Parathyroid adenoma (tissue), 2 donors: Measurements from ENCODE around the gene HSD17B2.

Experiments
- H2AFZ ChIP-seq: fragments of 300-600 bp; sonication (generic); one replicate; pipeline ENCODE4 v1.7.0; 2017; ENCODE audit warnings: antibody characterized with exemption, mild to moderate bottlenecking
- H3K27ac ChIP-seq: fragments of 300-600 bp; sonication (generic); one replicate; pipeline ENCODE4 v1.7.0; 2017
- H3K27me3 ChIP-seq: fragments of 300-600 bp; sonication (generic); one replicate; pipeline ENCODE4 v1.7.0; 2017; ENCODE audit warnings: low read length; ENCODE audit not compliant: control insufficient read depth, insufficient read depth
- H3K36me3 ChIP-seq: fragments of 300-600 bp; sonication (generic); one replicate; pipeline ENCODE4 v1.7.0; 2017; ENCODE audit warnings: low read length; ENCODE audit not compliant: control insufficient read depth, insufficient read depth
- H3K4me1 ChIP-seq: fragments of 300-600 bp; sonication (generic); one replicate; pipeline ENCODE4 v1.7.0; 2017; ENCODE audit warnings: control low read depth
- H3K4me2 ChIP-seq: fragments of 300-600 bp; sonication (generic); one replicate; pipeline ENCODE4 v1.7.0; 2017; ENCODE audit warnings: low read length
- H3K4me3 ChIP-seq: fragments of 300-600 bp; sonication (generic); one replicate; pipeline ENCODE4 v1.7.0; 2017; ENCODE audit warnings: low read depth, low read length
- H3K79me2 ChIP-seq: fragments of 300-600 bp; sonication (generic); one replicate; pipeline ENCODE4 v1.7.0; 2017; ENCODE audit warnings: control low read depth
- H3K9ac ChIP-seq: fragments of 300-600 bp; sonication (generic); one replicate; pipeline ENCODE4 v1.7.0; 2017; ENCODE audit warnings: mild to moderate bottlenecking
- H3K9me3 ChIP-seq: fragments of 300-600 bp; sonication (generic); one replicate; pipeline ENCODE4 v1.7.0; 2017; ENCODE audit warnings: low read length; ENCODE audit not compliant: control insufficient read depth
- CTCF ChIP-seq: fragments of 300-600 bp; sonication (generic); IDR thresholded peaks from one replicate; pipeline ENCODE4 v1.7.0; 2017; ENCODE audit warnings: antibody characterized with exemption, mild to moderate bottlenecking
- donor health status: primary hyperparathyroidism.

The HSD17B2 gene

GRCh38 chr16:82067804-82068325 lies 32.8 kb downstream of the HSD17B2 start:
- Histone ChIP-seq H3K4me2 (no peak overlapping the region), H3K27ac (no peak overlapping the region), H3K9me3 (no peaks in the 10 kb centered on the region), H3K4me1 (no peaks in the 10 kb centered on the region), H3K36me3 (no peaks in the 10 kb centered on the region), H3K4me3 (no peak overlapping the region), H3K79me2 (no peaks in the 10 kb centered on the region), H3K27me3 (no peaks in the 10 kb centered on the region), H2AFZ (no peak overlapping the region), H3K9ac (no peak overlapping the region)
- no peak for TF ChIP-seq CTCF

- Histone ChIP-seq H3K4me1 (no peaks in the 10 kb centered on the region), H3K36me3 (no peaks in the 10 kb centered on the region), H3K79me2 (no peaks in the 10 kb centered on the region), H3K27ac (no peak overlapping the region), H3K4me2 (no peak overlapping the region), H3K4me3 (no peak overlapping the region), H3K9ac (no peak overlapping the region), H2AFZ (no peak overlapping the region), H3K27me3 (no peaks in the 10 kb centered on the region), H3K9me3 (no peaks in the 10 kb centered on the region)
- no peak for TF ChIP-seq CTCF
Observed at GRCh38 chr16:82070656-82071369, 35.8 kb downstream of the HSD17B2 start.

GRCh38 chr16:82071421-82071820 lies 36.4 kb downstream of the HSD17B2 start:
- no peaks in the 10 kb centered on the region for H3K9me3 ChIP-seq
- no peaks in the 10 kb centered on the region for H3K27me3 ChIP-seq
- no peak overlapping the region for H3K27ac ChIP-seq
- no peak overlapping the region for H3K4me3 ChIP-seq
- H3K36me3 ChIP-seq = no peaks in the 10 kb centered on the region
- H2AFZ ChIP-seq = no peak overlapping the region
- H3K9ac ChIP-seq = no peak overlapping the region
- no peak overlapping the region for H3K4me2 ChIP-seq
- no peaks in the 10 kb centered on the region for H3K79me2 ChIP-seq
- TF ChIP-seq CTCF = no peak
- no peaks in the 10 kb centered on the region for H3K4me1 ChIP-seq

GRCh38 chr16:82072313-82072712 lies 37.3 kb downstream of the HSD17B2 start:
- no peak for TF ChIP-seq CTCF
- no peak overlapping the region for H3K27ac ChIP-seq

More at GRCh38 chr16:82072313-82072712, 37.3 kb downstream of the HSD17B2 start:
- Histone ChIP-seq H3K9ac (no peak overlapping the region), H3K4me1 (no peaks in the 10 kb centered on the region), H3K36me3 (no peaks in the 10 kb centered on the region), H3K9me3 (no peaks in the 10 kb centered on the region), H3K27me3 (no peaks in the 10 kb centered on the region), H3K4me3 (no peak overlapping the region), H3K4me2 (no peak overlapping the region), H3K79me2 (no peaks in the 10 kb centered on the region), H2AFZ (no peak overlapping the region)
